ENCODE data around the gene HOXA6. TPM values are rescaled to one million over a fixed set of nuclear protein-coding genes. Genes with fewer than 3 reads are reported as not detected.

Gene HOXA6
- total RNA-seq, 1 donor from 2014 or later, result 3.1 TPM

DNA sequence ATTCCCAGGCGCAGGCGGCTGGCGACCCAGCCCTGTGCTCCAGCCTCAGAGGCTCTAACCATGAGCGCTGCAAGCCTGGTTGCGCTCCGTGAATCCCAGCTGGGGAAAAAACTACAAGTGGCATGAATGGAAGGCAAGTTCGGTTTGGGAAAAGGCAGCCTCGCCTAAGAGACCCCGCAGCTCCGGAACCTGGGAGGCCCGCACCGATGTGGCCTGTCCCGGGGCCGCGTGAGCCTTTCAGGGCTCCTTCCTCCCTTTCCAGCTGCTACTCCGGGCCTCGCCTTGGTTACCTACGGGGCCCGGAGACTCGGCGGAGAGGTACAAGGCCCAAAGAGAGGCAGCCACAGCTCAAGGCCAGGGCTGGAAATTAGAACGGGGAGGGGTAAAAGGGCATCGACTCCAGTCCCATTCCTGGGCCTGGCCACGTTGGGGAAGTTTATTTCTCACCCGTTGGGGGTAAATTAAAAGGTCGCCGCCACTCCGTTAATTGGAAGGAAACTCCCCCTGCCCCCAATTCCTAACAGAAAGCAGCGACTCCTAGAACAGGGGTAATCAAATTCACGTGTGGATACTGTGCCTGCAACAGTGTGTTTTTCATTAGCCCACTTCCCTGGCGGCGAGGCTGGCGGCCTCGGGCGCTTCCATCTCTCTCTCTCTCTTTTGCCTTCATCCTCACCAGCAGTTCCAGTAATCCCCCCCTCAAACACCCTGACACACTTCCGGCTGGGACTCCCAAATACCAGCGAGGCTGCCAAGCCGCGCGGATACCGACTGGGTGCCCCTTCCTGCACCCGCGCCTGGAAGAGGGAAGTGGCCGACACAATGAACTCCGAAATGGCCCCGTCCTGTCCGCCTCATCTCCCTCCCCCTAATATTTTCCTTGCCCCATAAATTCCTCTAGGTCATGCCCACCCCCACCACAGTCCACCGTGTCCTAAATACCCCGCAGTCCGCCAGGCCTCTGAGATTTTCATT is 19.2 kb upstream of the HOXA6 start:
- no peaks in the 10 kb centered on the region for H3K9me3 ChIP-seq (ENCODE audit: control insufficient read depth in 3 of 3, low read length in 3 of 3)
- peak overlapping the region; percentile 90 to 93 (median 92) for H3K4me3 ChIP-seq (ENCODE audit: low read length in 3 of 3)
- H3K27me3 ChIP-seq (ENCODE audit: control insufficient read depth in 3 of 3, insufficient read depth in 3 of 3, low read length in 3 of 3), result peaks cover 3 to 4% (median 3%) of the 10 kb centered on the region in 3 donors
- H3K36me3 ChIP-seq (ENCODE audit: control insufficient read depth in 3 of 3, insufficient read depth in 3 of 3, low read length in 3 of 3), result peaks cover 0 to 6% (median 0%) of the 10 kb centered on the region in 3 donors
- H3K9ac ChIP-seq (ENCODE audit: low read depth in 1 of 3, low read length in 3 of 3), result peak overlapping the region; percentile 89 to 97 (median 93)
- peak overlapping the region; percentile 92 for H3K27ac ChIP-seq (ENCODE audit: low read depth, low read length)
- H3K4me1 ChIP-seq (ENCODE audit: control insufficient read depth in 3 of 3, insufficient read depth in 3 of 3, low read length in 3 of 3), result peaks cover 41 to 64% (median 42%) of the 10 kb centered on the region in 3 donors

DNA sequence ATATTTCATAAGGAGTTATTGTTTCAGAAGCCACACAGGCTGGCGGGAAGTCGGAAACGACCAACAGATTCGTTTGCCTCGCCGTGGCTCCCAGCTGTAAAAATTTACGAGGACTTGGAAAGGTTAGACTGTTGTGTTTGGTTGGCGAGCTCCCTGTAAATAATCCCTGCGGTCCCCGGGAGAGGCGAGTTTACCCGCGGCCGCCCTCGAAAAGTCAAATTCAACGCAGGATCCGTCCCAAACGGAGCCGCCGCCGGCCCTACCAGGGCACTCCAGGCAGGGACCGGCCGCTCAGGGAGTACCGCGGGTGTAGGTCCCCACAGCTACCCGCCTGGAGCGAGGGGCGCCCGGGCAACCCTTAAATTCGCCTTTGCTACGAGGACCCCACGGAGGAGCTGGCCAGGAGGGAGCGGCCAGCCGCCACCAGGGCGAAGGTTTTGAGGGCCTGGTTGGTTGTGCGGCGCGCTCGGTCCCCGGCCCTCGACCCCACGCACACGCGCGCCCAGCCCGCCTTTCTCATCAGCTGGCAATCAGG is 18.5 kb upstream of the HOXA6 start:
- Histone ChIP-seq H3K4me3 (ENCODE audit: low read length in 3 of 3) (peak overlapping the region; percentile 90 to 93 (median 92)), H3K27me3 (ENCODE audit: control insufficient read depth in 3 of 3, insufficient read depth in 3 of 3, low read length in 3 of 3) (peaks cover 0 to 3% (median 3%) of the 10 kb centered on the region in 3 donors), H3K27ac (ENCODE audit: low read depth, low read length) (peak overlapping the region; percentile 92), H3K4me1 (ENCODE audit: control insufficient read depth in 3 of 3, insufficient read depth in 3 of 3, low read length in 3 of 3) (peaks cover 39 to 61% (median 40%) of the 10 kb centered on the region in 3 donors), H3K9me3 (ENCODE audit: control insufficient read depth in 3 of 3, low read length in 3 of 3) (no peaks in the 10 kb centered on the region), H3K9ac (ENCODE audit: low read depth in 1 of 3, low read length in 3 of 3) (peak overlapping the region; percentile 89 to 97 (median 93)), H3K36me3 (ENCODE audit: control insufficient read depth in 3 of 3, insufficient read depth in 3 of 3, low read length in 3 of 3) (peaks cover 0 to 6% (median 0%) of the 10 kb centered on the region in 3 donors)

DNA sequence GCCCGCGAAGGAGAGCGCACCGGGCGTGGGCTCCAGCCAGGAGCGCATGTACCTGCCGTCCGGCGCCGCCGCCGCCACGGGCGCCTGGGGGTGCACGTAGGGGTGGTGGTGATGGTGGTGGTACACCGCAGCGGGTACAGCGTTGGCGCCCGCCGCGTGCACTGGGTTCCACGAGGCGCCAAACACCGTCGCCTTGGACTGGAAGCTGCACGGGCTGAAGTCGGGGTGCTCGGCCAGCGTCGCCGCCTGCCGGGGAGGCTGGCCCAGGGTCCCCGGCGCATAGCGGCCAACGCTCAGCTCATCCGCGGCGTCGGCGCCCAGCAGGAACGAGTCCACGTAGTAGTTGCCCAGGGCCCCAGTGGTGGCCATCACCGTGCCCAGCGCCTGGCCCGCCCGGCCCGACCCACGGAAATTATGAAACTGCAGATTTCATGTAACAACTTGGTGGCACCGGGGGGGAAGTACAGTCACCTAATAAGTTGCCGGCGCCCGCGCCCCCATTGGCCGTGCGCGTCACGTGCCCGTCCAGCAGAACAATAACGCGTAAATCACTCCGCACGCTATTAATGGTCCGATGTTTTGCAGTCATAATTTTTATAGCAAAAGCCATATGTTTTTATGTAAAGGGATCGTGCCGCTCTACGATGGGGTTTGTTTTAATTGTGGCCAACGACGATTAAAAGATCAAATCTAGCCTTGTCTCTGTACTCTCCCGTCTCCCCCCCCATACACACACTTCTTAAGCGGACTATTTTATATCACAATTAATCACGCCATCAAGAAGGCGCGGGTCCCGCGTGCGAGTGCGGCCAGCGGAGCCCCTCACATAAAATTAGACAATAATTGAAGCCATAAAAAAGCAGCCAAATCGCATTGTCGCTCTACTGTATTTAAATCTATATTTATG is 17.8 kb upstream of the HOXA6 start, which contains the start of gene HOXA9:
Gene HOXA9, minus strand, starts transcription at position 449 of the 907 bp plus-strand sequence. Its CDS starts 80 bp downstream, at position 369.
- Histone ChIP-seq H3K36me3 (ENCODE audit: control insufficient read depth in 3 of 3, insufficient read depth in 3 of 3, low read length in 3 of 3) (peaks cover 0 to 6% (median 0%) of the 10 kb centered on the region in 3 donors), H3K27ac (ENCODE audit: low read depth, low read length) (peak within 1 kb of the TSS; percentile 92), H3K27me3 (ENCODE audit: control insufficient read depth in 3 of 3, insufficient read depth in 3 of 3, low read length in 3 of 3) (peaks cover 0 to 3% (median 3%) of the 10 kb centered on the region in 3 donors), H3K4me3 (ENCODE audit: low read length in 3 of 3) (peak within 1 kb of the TSS; percentile 90 to 93 (median 92)), H3K9ac (ENCODE audit: low read depth in 1 of 3, low read length in 3 of 3) (peak within 1 kb of the TSS; percentile 89 to 97 (median 93)), H3K9me3 (ENCODE audit: control insufficient read depth in 3 of 3, low read length in 3 of 3) (no peaks in the 10 kb centered on the region), H3K4me1 (ENCODE audit: control insufficient read depth in 3 of 3, insufficient read depth in 3 of 3, low read length in 3 of 3) (peaks cover 37 to 65% (median 43%) of the 10 kb centered on the region in 3 donors)

DNA sequence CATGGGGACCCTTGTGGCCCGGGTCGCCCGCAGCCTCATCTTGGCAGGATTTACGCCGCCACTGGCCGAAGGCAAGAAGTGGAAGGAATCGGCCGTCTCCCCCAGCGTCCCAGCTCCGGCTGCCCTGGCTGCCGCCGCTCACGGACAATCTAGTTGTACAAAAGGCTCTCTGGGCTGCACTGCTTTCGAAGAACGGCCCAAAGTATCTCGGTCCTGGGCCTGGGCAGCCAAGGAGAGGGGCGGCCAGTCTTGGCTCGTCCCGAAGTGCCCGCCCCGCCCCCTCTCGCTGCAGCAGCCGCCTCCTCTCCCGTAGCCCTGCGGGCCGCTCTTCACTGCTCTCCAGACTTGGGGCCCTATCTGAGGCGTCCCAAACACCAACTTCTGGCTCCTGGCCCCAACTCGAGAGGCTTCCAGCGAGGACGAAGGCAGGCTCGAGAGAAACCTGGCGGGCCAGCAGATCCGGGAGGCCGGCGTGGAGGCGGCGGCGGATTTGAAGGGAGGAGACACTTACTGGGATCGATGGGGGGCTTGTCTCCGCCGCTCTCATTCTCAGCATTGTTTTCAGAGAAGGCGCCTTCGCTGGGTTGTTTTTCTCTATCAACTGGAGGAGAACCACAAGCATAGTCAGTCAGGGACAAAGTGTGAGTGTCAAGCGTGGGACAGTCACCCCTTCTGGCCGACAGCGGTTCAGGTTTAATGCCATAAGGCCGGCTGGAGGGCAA is 17.0 kb upstream of the HOXA6 start:
- Histone ChIP-seq H3K27me3 (ENCODE audit: control insufficient read depth in 3 of 3, insufficient read depth in 3 of 3, low read length in 3 of 3) (peaks cover 0 to 3% (median 3%) of the 10 kb centered on the region in 3 donors), H3K27ac (ENCODE audit: low read depth, low read length) (peak overlapping the region; percentile 92), H3K9ac (ENCODE audit: low read depth in 1 of 3, low read length in 3 of 3) (peak overlapping the region; percentile 67 to 97 (median 89)), H3K4me1 (ENCODE audit: control insufficient read depth in 3 of 3, insufficient read depth in 3 of 3, low read length in 3 of 3) (peaks cover 35 to 65% (median 47%) of the 10 kb centered on the region in 3 donors), H3K9me3 (ENCODE audit: control insufficient read depth in 3 of 3, low read length in 3 of 3) (no peaks in the 10 kb centered on the region), H3K4me3 (ENCODE audit: low read length in 3 of 3) (peak overlapping the region; percentile 90 to 93 (median 92)), H3K36me3 (ENCODE audit: control insufficient read depth in 3 of 3, insufficient read depth in 3 of 3, low read length in 3 of 3) (peaks cover 0 to 6% (median 0%) of the 10 kb centered on the region in 3 donors)

DNA sequence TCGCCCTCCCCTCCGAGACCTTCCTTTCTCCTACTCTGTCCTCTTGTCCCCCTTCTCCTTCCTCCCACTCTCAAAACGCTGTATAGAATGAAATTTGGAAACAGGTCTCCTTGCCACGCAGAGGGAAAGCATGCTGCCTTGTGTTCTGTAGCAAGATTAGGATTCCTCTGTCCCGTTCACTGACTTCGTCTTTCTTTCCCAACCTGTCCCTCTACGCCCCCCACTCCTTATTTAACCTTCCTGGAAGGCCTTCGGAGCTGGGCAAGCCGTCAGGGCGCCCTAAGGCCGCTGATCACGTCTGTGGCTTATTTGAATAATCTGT is 16.4 kb upstream of the HOXA6 start:
- Histone ChIP-seq H3K9ac (ENCODE audit: low read depth in 1 of 3, low read length in 3 of 3) (peak overlapping the region; percentile 67 to 97 (median 89)), H3K27me3 (ENCODE audit: control insufficient read depth in 3 of 3, insufficient read depth in 3 of 3, low read length in 3 of 3) (peaks cover 0 to 3% (median 3%) of the 10 kb centered on the region in 3 donors), H3K36me3 (ENCODE audit: control insufficient read depth in 3 of 3, insufficient read depth in 3 of 3, low read length in 3 of 3) (peaks cover 0 to 6% (median 0%) of the 10 kb centered on the region in 3 donors), H3K4me1 (ENCODE audit: control insufficient read depth in 3 of 3, insufficient read depth in 3 of 3, low read length in 3 of 3) (peaks cover 35 to 61% (median 46%) of the 10 kb centered on the region in 3 donors), H3K27ac (ENCODE audit: low read depth, low read length) (peak overlapping the region; percentile 92), H3K4me3 (ENCODE audit: low read length in 3 of 3) (peak overlapping the region; percentile 90 to 93 (median 92)), H3K9me3 (ENCODE audit: control insufficient read depth in 3 of 3, low read length in 3 of 3) (no peaks in the 10 kb centered on the region)

DNA sequence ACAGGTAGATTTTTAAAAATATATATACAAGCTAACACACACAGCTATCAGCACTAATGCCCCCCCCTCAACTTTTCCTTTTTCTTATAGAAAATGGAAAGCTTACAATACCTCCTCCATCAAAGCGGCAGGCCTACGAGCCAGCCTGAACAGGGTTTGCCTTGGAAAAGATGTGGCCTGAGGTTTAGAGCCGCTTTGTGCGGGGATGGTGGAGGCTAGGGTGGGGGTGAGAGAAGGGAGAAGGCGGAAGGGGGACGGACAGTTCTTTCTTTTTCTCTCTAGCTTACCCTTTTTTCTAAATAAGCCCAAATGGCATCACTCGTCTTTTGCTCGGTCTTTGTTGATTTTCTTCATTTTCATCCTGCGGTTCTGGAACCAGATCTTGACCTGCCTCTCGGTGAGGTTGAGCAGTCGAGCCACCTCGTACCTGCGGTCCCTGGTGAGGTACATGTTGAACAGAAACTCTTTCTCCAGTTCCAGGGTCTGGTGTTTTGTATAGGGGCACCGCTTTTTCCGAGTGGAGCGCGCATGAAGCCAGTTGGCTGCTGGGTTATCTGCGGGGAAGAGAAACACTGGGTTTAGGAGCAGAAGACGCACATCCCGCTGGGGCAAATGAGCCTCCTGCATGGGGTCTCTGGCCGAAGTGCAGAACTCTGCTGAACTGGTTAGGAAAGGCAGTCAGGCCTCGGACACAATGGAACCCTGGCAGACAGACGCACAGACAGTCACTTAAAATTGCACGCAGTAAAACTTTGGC is 15.9 kb upstream of the HOXA6 start:
- H3K27me3 ChIP-seq (ENCODE audit: control insufficient read depth in 3 of 3, insufficient read depth in 3 of 3, low read length in 3 of 3), result peaks cover 0 to 3% (median 3%) of the 10 kb centered on the region in 3 donors
- H3K4me1 ChIP-seq (ENCODE audit: control insufficient read depth in 3 of 3, insufficient read depth in 3 of 3, low read length in 3 of 3), result peaks cover 33 to 55% (median 44%) of the 10 kb centered on the region in 3 donors
- H3K9me3 ChIP-seq (ENCODE audit: control insufficient read depth in 3 of 3, low read length in 3 of 3), result no peaks in the 10 kb centered on the region
- H3K9ac ChIP-seq (ENCODE audit: low read depth in 1 of 3, low read length in 3 of 3), result peak overlapping the region; percentile 67 to 97 (median 89)
- H3K4me3 ChIP-seq (ENCODE audit: low read length in 3 of 3), result peak overlapping the region; percentile 90 to 93 (median 92)
- peak overlapping the region; percentile 92 for H3K27ac ChIP-seq (ENCODE audit: low read depth, low read length)
- peaks cover 0 to 6% (median 0%) of the 10 kb centered on the region in 3 donors for H3K36me3 ChIP-seq (ENCODE audit: control insufficient read depth in 3 of 3, insufficient read depth in 3 of 3, low read length in 3 of 3)

DNA sequence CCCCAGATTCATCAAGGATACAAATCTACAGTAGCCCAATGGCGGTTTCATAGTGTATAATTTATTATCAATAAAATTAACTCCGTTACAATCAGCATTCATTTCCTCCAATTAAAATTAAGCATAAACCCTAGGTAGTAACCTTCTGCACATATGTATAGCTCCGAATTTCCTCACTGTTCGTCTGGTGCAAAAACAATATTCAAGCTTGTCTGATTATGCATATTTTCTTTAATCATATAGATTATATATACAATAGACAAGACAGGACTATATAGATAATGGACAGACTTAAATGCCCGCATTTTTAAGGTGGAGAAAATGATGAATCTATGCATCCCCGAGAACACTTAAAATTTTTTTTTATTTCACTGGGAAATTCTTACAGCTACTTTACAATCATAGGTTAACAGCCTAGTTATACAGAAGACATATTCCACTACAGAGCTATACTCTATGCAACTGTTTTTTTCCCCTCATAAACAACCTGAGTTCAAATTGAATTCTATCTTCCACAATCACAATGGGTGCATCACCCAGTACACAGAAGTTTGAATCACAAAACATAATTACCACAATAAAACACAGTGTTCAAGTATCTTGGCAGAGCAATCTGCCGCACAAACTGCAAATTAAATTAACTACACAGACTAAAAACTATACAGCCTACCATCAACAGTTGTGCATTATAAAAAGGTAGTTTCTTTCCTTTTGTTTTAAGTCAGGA is 15.2 kb upstream of the HOXA6 start:
- Histone ChIP-seq H3K36me3 (ENCODE audit: control insufficient read depth in 3 of 3, insufficient read depth in 3 of 3, low read length in 3 of 3) (peaks cover 0 to 6% (median 0%) of the 10 kb centered on the region in 3 donors), H3K27ac (ENCODE audit: low read depth, low read length) (no peak overlapping the region), H3K4me3 (ENCODE audit: low read length in 3 of 3) (peak overlapping the region in 2 of 3 donors; percentile 42 to 90), H3K27me3 (ENCODE audit: control insufficient read depth in 3 of 3, insufficient read depth in 3 of 3, low read length in 3 of 3) (no peaks in the 10 kb centered on the region), H3K9me3 (ENCODE audit: control insufficient read depth in 3 of 3, low read length in 3 of 3) (no peaks in the 10 kb centered on the region), H3K4me1 (ENCODE audit: control insufficient read depth in 3 of 3, insufficient read depth in 3 of 3, low read length in 3 of 3) (peaks cover 25 to 48% (median 40%) of the 10 kb centered on the region in 3 donors), H3K9ac (ENCODE audit: low read depth in 1 of 3, low read length in 3 of 3) (peak overlapping the region in 1 of 3 donors; percentile 97)
